Mesenchymal stem cell (in vitro differentiated cells and primary cell): ENCODE data around the gene TMEM107.

Experiments
- DNase-seq: peaks from one replicate; pipeline ENCODE4 v3.0.0-alpha.2; 2013
- H2AFZ ChIP-seq: one replicate; pipeline ENCODE4 v1.6.1; 2013; ENCODE audit warnings: low read depth, mild to moderate bottlenecking, control low read depth, inconsistent platforms, low read length, moderate library complexity
- H2AK5ac ChIP-seq: 2 replicates; pipeline ENCODE4 v1.6.1; 2013; ENCODE audit warnings: low read length, moderate library complexity, mild to moderate bottlenecking, inconsistent platforms; ENCODE audit not compliant: severe bottlenecking
- H2BK120ac ChIP-seq: one replicate; pipeline ENCODE4 v1.6.1; 2013; ENCODE audit warnings: low read depth, mild to moderate bottlenecking, inconsistent platforms, low read length, moderate library complexity
- H2BK12ac ChIP-seq, 2 experiments: one replicate each; pipeline ENCODE4 v1.6.1; 2013; ENCODE audit warnings: inconsistent platforms in 2 of 2, low read length in 2 of 2, mild to moderate bottlenecking in 2 of 2, moderate library complexity in 2 of 2, control low read depth in 1 of 2
- H2BK15ac ChIP-seq: one replicate; pipeline ENCODE4 v1.6.1; 2013; ENCODE audit warnings: mild to moderate bottlenecking, low read depth, inconsistent platforms; ENCODE audit not compliant: poor library complexity, severe bottlenecking
- H2BK5ac ChIP-seq: 2 replicates; pipeline ENCODE4 v1.6.1; 2013; ENCODE audit warnings: low read depth, mild to moderate bottlenecking, low read length, control low read depth, inconsistent platforms; ENCODE audit not compliant: poor library complexity, severe bottlenecking
- H3K14ac ChIP-seq, 2 experiments: one replicate each; pipeline ENCODE4 v1.6.1; 2013; ENCODE audit warnings: inconsistent platforms in 2 of 2, low read length in 2 of 2, control low read depth in 1 of 2, mild to moderate bottlenecking in 1 of 2, moderate library complexity in 1 of 2
- H3K18ac ChIP-seq, 2 experiments: one replicate each; pipeline ENCODE4 v1.6.1; 2013; ENCODE audit warnings: inconsistent platforms in 2 of 2, low read length in 2 of 2, control low read depth in 1 of 2, low read depth in 1 of 2, mild to moderate bottlenecking in 1 of 2
- H3K23ac ChIP-seq, 2 experiments: one replicate each; pipeline ENCODE4 v1.6.1; 2013; ENCODE audit warnings: inconsistent platforms in 2 of 2, low read length in 2 of 2, mild to moderate bottlenecking in 2 of 2, moderate library complexity in 2 of 2, control low read depth in 1 of 2
- H3K27ac ChIP-seq: 2 replicates; pipeline ENCODE4 v1.5.1; 2013; ENCODE audit warnings: mild to moderate bottlenecking, moderate library complexity, low read length, control low read depth, inconsistent platforms; ENCODE audit not compliant: poor library complexity, severe bottlenecking
- H3K27me3 ChIP-seq, 2 experiments: 2 replicates each; pipeline versions ENCODE4 v1.6.1 to v1.7.0; 2013; ENCODE audit warnings: low read length in 2 of 2, mild to moderate bottlenecking in 2 of 2, moderate library complexity in 2 of 2, control low read depth in 1 of 2, inconsistent platforms in 1 of 2; ENCODE audit not compliant: control insufficient read depth in 1 of 2, insufficient read depth in 1 of 2
- H3K36me3 ChIP-seq, 2 experiments: 2 replicates each; pipeline versions ENCODE4 v1.6.1 to v1.7.0; 2013; ENCODE audit warnings: low read length in 2 of 2, control low read depth in 1 of 2, inconsistent platforms in 1 of 2, low read depth in 1 of 2, mild to moderate bottlenecking in 1 of 2; ENCODE audit not compliant: insufficient read depth in 2 of 2, control insufficient read depth in 1 of 2
- H3K4ac ChIP-seq, 2 experiments: one replicate each; pipeline ENCODE4 v1.6.1; 2013; ENCODE audit warnings: inconsistent platforms in 2 of 2, low read length in 2 of 2, mild to moderate bottlenecking in 2 of 2, moderate library complexity in 2 of 2, control low read depth in 1 of 2, low read depth in 1 of 2
- H3K4me1 ChIP-seq: 2 replicates; pipeline ENCODE4 v1.6.1; 2013; ENCODE audit warnings: low read depth, low read length, control low read depth; ENCODE audit not compliant: control insufficient read depth, insufficient read depth
- H3K4me2 ChIP-seq: 2 replicates; pipeline ENCODE4 v1.6.1; 2013; ENCODE audit warnings: low read length, mild to moderate bottlenecking, inconsistent platforms; ENCODE audit not compliant: poor library complexity, severe bottlenecking
- H3K4me3 ChIP-seq, 2 experiments: 2 replicates each; pipeline versions ENCODE4 v1.5.1 to v1.7.0; 2013; ENCODE audit warnings: low read length in 2 of 2, mild to moderate bottlenecking in 2 of 2, control low read depth in 1 of 2, low read depth in 1 of 2; ENCODE audit not compliant: insufficient read depth in 1 of 2
- H3K79me1 ChIP-seq: replicated peaks from 2 replicates; pipeline ENCODE4 v1.6.1; 2013; ENCODE audit warnings: mild to moderate bottlenecking, control low read depth, low read length, inconsistent platforms; ENCODE audit not compliant: poor library complexity, severe bottlenecking
- H3K9ac ChIP-seq: 2 replicates; pipeline ENCODE4 v1.7.0; 2013; ENCODE audit warnings: mild to moderate bottlenecking, low read length, moderate library complexity
- H3K9me3 ChIP-seq: 2 replicates; pipeline ENCODE4 v1.7.0; 2013; ENCODE audit warnings: mild to moderate bottlenecking, low read length; ENCODE audit not compliant: control insufficient read depth
- H4K8ac ChIP-seq: one replicate; pipeline ENCODE4 v1.6.1; 2013; ENCODE audit warnings: inconsistent platforms, mild to moderate bottlenecking, low read length, moderate library complexity
- H4K91ac ChIP-seq: one replicate; pipeline ENCODE4 v1.6.1; 2013; ENCODE audit warnings: mild to moderate bottlenecking, low read length, inconsistent platforms
- WGBS: methylation state at CpG from one replicate; pipeline ENCODE4 v1.1.7; 2013; ENCODE audit warnings: mixed read lengths; 5-methylcytosine and 5-hydroxymethylcytosine counted together

Gene TMEM107

GRCh38 chr17:8146381-8147140 lies 29.6 kb downstream of the TMEM107 start:
- Histone ChIP-seq H2BK12ac (no peak overlapping the region), H3K4me2 (no peak overlapping the region), H2AFZ (no peak overlapping the region), H3K9ac (no peak overlapping the region), H3K23ac (no peak overlapping the region), H4K91ac (no peak overlapping the region), H3K4me1 (peaks cover 14% of the 10 kb centered on the region), H3K4me3 (no peak overlapping the region), H2BK15ac (no peak overlapping the region), H3K18ac (no peak overlapping the region), H2BK5ac (no peak overlapping the region), H3K79me1 (peaks cover 38% of the 10 kb centered on the region), H3K4ac (no peak overlapping the region), H2AK5ac (no peak overlapping the region), H4K8ac (no peak overlapping the region), H3K27ac (no peak overlapping the region), H3K14ac (no peak overlapping the region), H3K9me3 (no peaks in the 10 kb centered on the region), H2BK120ac (no peak overlapping the region), H3K27me3 (no peaks in the 10 kb centered on the region), H3K36me3 (peaks cover 76 to 88% of the 10 kb centered on the region in 2 experiments)
- DNase-seq: no peak
- WGBS: 97% methylated on average over 13 of the region's 14 CpGs

- Histone ChIP-seq H3K79me1 (peaks cover 38% of the 10 kb centered on the region), H3K4me1 (peaks cover 8% of the 10 kb centered on the region), H3K9me3 (no peaks in the 10 kb centered on the region), H2BK120ac (no peak overlapping the region), H3K4me3 (no peak overlapping the region), H2AFZ (no peak overlapping the region), H2AK5ac (no peak overlapping the region), H2BK15ac (no peak overlapping the region), H3K14ac (no peak overlapping the region), H3K27ac (no peak overlapping the region), H3K9ac (no peak overlapping the region), H3K18ac (no peak overlapping the region), H3K23ac (no peak overlapping the region), H2BK5ac (no peak overlapping the region), H3K4ac (no peak overlapping the region), H3K27me3 (no peaks in the 10 kb centered on the region), H4K91ac (peak overlapping the region; percentile 46), H3K4me2 (no peak overlapping the region), H4K8ac (no peak overlapping the region), H3K36me3 (peaks cover 83 to 94% of the 10 kb centered on the region in 2 experiments), H2BK12ac (no peak overlapping the region)
- DNase-seq: no peak
- 93% methylated on average over 9 of the region's 12 CpGs for WGBS
Measured at GRCh38 chr17:8145811-8146210, 30.4 kb downstream of the TMEM107 start.

- peaks cover 86 to 96% of the 10 kb centered on the region in 2 experiments for H3K36me3 ChIP-seq
- DNase-seq: no peak
- H3K79me1 ChIP-seq: peaks cover 28% of the 10 kb centered on the region
- H2BK5ac ChIP-seq: no peak overlapping the region
- no peak overlapping the region for H2AK5ac ChIP-seq
- H3K4me2 ChIP-seq: no peak overlapping the region
- H3K18ac ChIP-seq: no peak overlapping the region
- no peak overlapping the region for H4K91ac ChIP-seq
- H4K8ac ChIP-seq: no peak overlapping the region
- H3K4ac ChIP-seq: no peak overlapping the region
- H2BK120ac ChIP-seq: no peak overlapping the region
- H3K23ac ChIP-seq: no peak overlapping the region
- H2BK12ac ChIP-seq: no peak overlapping the region
- no peaks in the 10 kb centered on the region for H3K9me3 ChIP-seq
- WGBS: 97% methylated on average over 12 of the region's 15 CpGs
- no peak overlapping the region for H3K27ac ChIP-seq
- no peaks in the 10 kb centered on the region for H3K27me3 ChIP-seq
- H3K4me3 ChIP-seq: no peak overlapping the region
- no peak overlapping the region for H2BK15ac ChIP-seq
- H3K14ac ChIP-seq: no peak overlapping the region
- H3K4me1 ChIP-seq: peaks cover under 1% of the 10 kb centered on the region
- H3K9ac ChIP-seq: no peak overlapping the region
- no peak overlapping the region for H2AFZ ChIP-seq
Measured at GRCh38 chr17:8144401-8145231, 31.6 kb downstream of the TMEM107 start.
